ENCODE measurements around the gene OPN4. TPM values are rescaled to one million over a fixed set of nuclear protein-coding genes. Genes with fewer than 3 reads are reported as not detected.

OPN4 gene
- total RNA-seq, 2 experiments from 2014 or later, result not detected

- CTCF ChIA-PET, result interaction anchor here (0.6 to 1.3 kb wide), 4 partner anchors 255 to 911 kb away, joined by 3 read pairs; no protein-coding TSS in a partner anchor
- Mint-ChIP-seq H3K36me3 (ENCODE audit: low read depth) (no peaks in the 10 kb centered on the region), H3K27me3 (peaks cover 3% of the 10 kb centered on the region), H3K4me1 (peaks cover 5% of the 10 kb centered on the region), H3K4me3 (no peak overlapping the region), H3K27ac (no peak overlapping the region), H3K9me3 (no peaks in the 10 kb centered on the region)
- no peak for DNase-seq
- POLR2A ChIA-PET, result no interaction called here
These were observed 38.9 kb downstream of the OPN4 start for GRCh38 chr10:86693275-86693674.

GRCh38 chr10:86693721-86694369 lies 39.5 kb downstream of the OPN4 start:
- Mint-ChIP-seq H3K9me3 (no peaks in the 10 kb centered on the region), H3K4me1 (no peaks in the 10 kb centered on the region), H3K27me3 (peaks cover 3% of the 10 kb centered on the region), H3K36me3 (ENCODE audit: low read depth) (no peaks in the 10 kb centered on the region), H3K27ac (no peak overlapping the region), H3K4me3 (no peak overlapping the region)
- CTCF ChIA-PET, result interaction anchor here (0.5 to 1.9 kb wide), 7 partner anchors 10 to 371 kb away, joined by 3 to 5 read pairs (median 3); no protein-coding TSS in a partner anchor
- POLR2A ChIA-PET, result no interaction called here
- DNase-seq, result peak; percentile 42

GRCh38 chr10:86698207-86698940 lies 44.0 kb downstream of the OPN4 start:
- Mint-ChIP-seq H3K27me3 (peaks cover 3% of the 10 kb centered on the region), H3K36me3 (ENCODE audit: low read depth) (no peaks in the 10 kb centered on the region), H3K4me3 (no peak overlapping the region), H3K4me1 (no peaks in the 10 kb centered on the region), H3K9me3 (no peaks in the 10 kb centered on the region), H3K27ac (no peak overlapping the region)
- DNase-seq, result no peak
- ChIA-PET CTCF (no interaction called here), POLR2A (no interaction called here)

- CTCF ChIA-PET, result interaction anchor here (1.6 kb wide), 1 partner anchor 11 kb away, joined by 4 read pairs; no protein-coding TSS in a partner anchor
- POLR2A ChIA-PET, result no interaction called here
These were observed 44.8 kb downstream of the OPN4 start for GRCh38 chr10:86699125-86699524.

GRCh38 chr10:86699541-86699940 lies 45.2 kb downstream of the OPN4 start:
- Mint-ChIP-seq H3K36me3 (ENCODE audit: low read depth) (no peaks in the 10 kb centered on the region), H3K27me3 (peaks cover 3% of the 10 kb centered on the region), H3K4me3 (no peak overlapping the region), H3K9me3 (no peaks in the 10 kb centered on the region), H3K4me1 (no peaks in the 10 kb centered on the region), H3K27ac (no peak overlapping the region)
- DNase-seq, result no peak
- CTCF ChIA-PET, result interaction anchor here (1.6 kb wide), 1 partner anchor 11 kb away, joined by 4 read pairs; no protein-coding TSS in a partner anchor
- POLR2A ChIA-PET, result no interaction called here

More at GRCh38 chr10:86699125-86699524, 44.8 kb downstream of the OPN4 start:
- Mint-ChIP-seq H3K36me3 (ENCODE audit: low read depth) (no peaks in the 10 kb centered on the region), H3K27ac (no peak overlapping the region), H3K4me1 (no peaks in the 10 kb centered on the region), H3K9me3 (no peaks in the 10 kb centered on the region), H3K27me3 (peaks cover 3% of the 10 kb centered on the region), H3K4me3 (no peak overlapping the region)
- DNase-seq, result no peak

- Mint-ChIP-seq H3K27ac (no peak overlapping the region), H3K9me3 (no peaks in the 10 kb centered on the region), H3K4me3 (no peak overlapping the region), H3K36me3 (ENCODE audit: low read depth) (no peaks in the 10 kb centered on the region), H3K27me3 (peaks cover 3% of the 10 kb centered on the region), H3K4me1 (no peaks in the 10 kb centered on the region)
- no peak for DNase-seq
- CTCF ChIA-PET, result interaction anchor here (1.1 to 1.6 kb wide), 2 partner anchors 10 to 28 kb away, joined by 3 to 4 read pairs; no protein-coding TSS in a partner anchor
- POLR2A ChIA-PET, result no interaction called here
These were observed 45.9 kb downstream of the OPN4 start for GRCh38 chr10:86699991-86700840.

- no peaks in the 10 kb centered on the region for H3K9me3 Mint-ChIP-seq
- CTCF ChIA-PET, result interaction anchor here (1.1 kb wide), 1 partner anchor 29 kb away, joined by 3 read pairs; no protein-coding TSS in a partner anchor
- POLR2A ChIA-PET, result no interaction called here
These were observed 46.7 kb downstream of the OPN4 start for GRCh38 chr10:86700851-86701617.

GRCh38 chr10:86703176-86703575 lies 48.8 kb downstream of the OPN4 start:
- Mint-ChIP-seq H3K27me3 (no peaks in the 10 kb centered on the region), H3K9me3 (no peaks in the 10 kb centered on the region), H3K27ac (no peak overlapping the region), H3K4me1 (no peaks in the 10 kb centered on the region), H3K4me3 (no peak overlapping the region), H3K36me3 (ENCODE audit: low read depth) (no peaks in the 10 kb centered on the region)
- CTCF ChIA-PET, result interaction anchor here (1.6 kb wide), 1 partner anchor 9 kb away, joined by 5 read pairs; no protein-coding TSS in a partner anchor
- POLR2A ChIA-PET, result no interaction called here
- no peak for DNase-seq

More at GRCh38 chr10:86700851-86701617, 46.7 kb downstream of the OPN4 start:
- no peak overlapping the region for H3K27ac Mint-ChIP-seq
- H3K4me1 Mint-ChIP-seq, result no peaks in the 10 kb centered on the region
- peaks cover 3% of the 10 kb centered on the region for H3K27me3 Mint-ChIP-seq
- no peaks in the 10 kb centered on the region for H3K36me3 Mint-ChIP-seq (ENCODE audit: low read depth)
- no peak for DNase-seq
- H3K4me3 Mint-ChIP-seq, result no peak overlapping the region

GRCh38 chr10:86705139-86705538 lies 50.8 kb downstream of the OPN4 start:
- DNase-seq, result no peak
- CTCF ChIA-PET, result no interaction called here
- Mint-ChIP-seq H3K4me1 (peaks cover 3% of the 10 kb centered on the region), H3K27me3 (no peaks in the 10 kb centered on the region), H3K9me3 (no peaks in the 10 kb centered on the region), H3K4me3 (no peak overlapping the region), H3K27ac (no peak overlapping the region), H3K36me3 (ENCODE audit: low read depth) (no peaks in the 10 kb centered on the region)
- POLR2A ChIA-PET, result no interaction called here

GRCh38 chr10:86705905-86706304 lies 51.6 kb downstream of the OPN4 start:
- no peaks in the 10 kb centered on the region for H3K36me3 Mint-ChIP-seq (ENCODE audit: low read depth)
- ChIA-PET POLR2A (no interaction called here), CTCF (interaction anchor here (1.6 kb wide), 1 partner anchor 11 kb away, joined by 5 read pairs; no protein-coding TSS in a partner anchor)
- peaks cover 8% of the 10 kb centered on the region for H3K4me1 Mint-ChIP-seq
- H3K4me3 Mint-ChIP-seq, result no peak overlapping the region
- no peak for DNase-seq
- H3K27me3 Mint-ChIP-seq, result no peaks in the 10 kb centered on the region
- no peaks in the 10 kb centered on the region for H3K9me3 Mint-ChIP-seq
- no peak overlapping the region for H3K27ac Mint-ChIP-seq

GRCh38 chr10:86706401-86706841 lies 52.1 kb downstream of the OPN4 start:
- no peak overlapping the region for H3K27ac Mint-ChIP-seq
- DNase-seq, result no peak
- peaks cover 10% of the 10 kb centered on the region for H3K4me1 Mint-ChIP-seq
- no peaks in the 10 kb centered on the region for H3K27me3 Mint-ChIP-seq
- ChIA-PET POLR2A (no interaction called here), CTCF (interaction anchor here (1.6 kb wide), 1 partner anchor 11 kb away, joined by 5 read pairs; no protein-coding TSS in a partner anchor)
- no peak overlapping the region for H3K4me3 Mint-ChIP-seq
- H3K36me3 Mint-ChIP-seq (ENCODE audit: low read depth), result no peaks in the 10 kb centered on the region
- no peaks in the 10 kb centered on the region for H3K9me3 Mint-ChIP-seq

GRCh38 chr10:86706977-86707376 lies 52.6 kb downstream of the OPN4 start:
- Mint-ChIP-seq H3K9me3 (no peaks in the 10 kb centered on the region), H3K27ac (no peak overlapping the region), H3K27me3 (no peaks in the 10 kb centered on the region), H3K4me1 (peaks cover 12% of the 10 kb centered on the region), H3K36me3 (ENCODE audit: low read depth) (no peaks in the 10 kb centered on the region), H3K4me3 (no peak overlapping the region)
- no peak for DNase-seq
- ChIA-PET POLR2A (no interaction called here), CTCF (interaction anchor here (1.6 kb wide), 1 partner anchor 12 kb away, joined by 5 read pairs; no protein-coding TSS in a partner anchor)
